ENCODE measurements around the gene KMT5C.
A peak's percentile ranks its signal among the peaks of the same experiment; 100 is the strongest.

KMT5C gene

DNA sequence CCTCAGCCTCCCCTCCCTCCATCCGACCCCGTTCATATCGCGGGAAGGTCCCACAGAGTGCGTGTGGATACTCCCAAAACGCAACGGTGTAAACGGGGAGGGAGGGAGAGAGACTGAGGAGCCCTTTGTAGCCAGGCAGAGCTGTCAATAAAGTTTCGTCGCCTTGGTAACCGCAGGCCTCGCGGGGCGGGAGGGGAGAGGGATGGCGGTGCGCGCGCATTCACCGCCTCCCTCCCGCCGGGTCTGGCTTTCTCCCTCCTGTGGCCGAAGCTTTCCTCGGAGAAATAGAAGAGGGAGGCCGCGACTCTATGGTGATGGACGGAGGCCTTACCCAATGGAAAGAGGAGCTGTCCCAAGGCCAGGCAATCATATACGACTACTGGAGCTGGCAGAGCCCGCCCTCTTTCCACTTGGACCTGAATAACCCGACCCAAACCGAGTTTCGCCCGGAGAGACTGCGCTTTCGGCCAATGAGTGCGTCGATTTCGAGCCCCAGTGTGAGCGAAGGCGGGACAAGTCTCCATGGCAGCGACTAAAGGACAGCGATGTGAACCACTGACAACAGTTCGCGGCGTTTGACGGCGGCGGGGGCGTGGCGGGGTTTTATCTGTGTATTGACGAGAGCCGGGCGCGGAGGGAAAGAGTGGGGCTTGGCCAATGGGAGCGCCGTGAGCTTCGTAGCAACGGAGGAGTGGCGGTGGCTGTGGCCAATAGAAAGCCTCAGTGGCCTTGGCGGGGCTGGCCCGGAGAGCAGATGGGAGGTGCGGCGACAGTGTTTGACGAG, at the start of gene KMT5C:
KMT5C (plus strand) TSS at position 772 of the 784 bp plus-strand sequence. CDS start 2,061 bp downstream, outside the sequence.
- TF ChIP-seq, protein P1, sequence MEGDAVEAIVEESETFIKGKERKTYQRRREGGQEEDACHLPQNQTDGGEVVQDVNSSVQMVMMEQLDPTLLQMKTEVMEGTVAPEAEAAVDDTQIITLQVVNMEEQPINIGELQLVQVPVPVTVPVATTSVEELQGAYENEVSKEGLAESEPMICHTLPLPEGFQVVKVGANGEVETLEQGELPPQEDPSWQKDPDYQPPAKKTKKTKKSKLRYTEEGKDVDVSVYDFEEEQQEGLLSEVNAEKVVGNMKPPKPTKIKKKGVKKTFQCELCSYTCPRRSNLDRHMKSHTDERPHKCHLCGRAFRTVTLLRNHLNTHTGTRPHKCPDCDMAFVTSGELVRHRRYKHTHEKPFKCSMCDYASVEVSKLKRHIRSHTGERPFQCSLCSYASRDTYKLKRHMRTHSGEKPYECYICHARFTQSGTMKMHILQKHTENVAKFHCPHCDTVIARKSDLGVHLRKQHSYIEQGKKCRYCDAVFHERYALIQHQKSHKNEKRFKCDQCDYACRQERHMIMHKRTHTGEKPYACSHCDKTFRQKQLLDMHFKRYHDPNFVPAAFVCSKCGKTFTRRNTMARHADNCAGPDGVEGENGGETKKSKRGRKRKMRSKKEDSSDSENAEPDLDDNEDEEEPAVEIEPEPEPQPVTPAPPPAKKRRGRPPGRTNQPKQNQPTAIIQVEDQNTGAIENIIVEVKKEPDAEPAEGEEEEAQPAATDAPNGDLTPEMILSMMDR (conservative IDR thresholded peaks at IDR 0.05; ENCODE audit: control insufficient read depth, insufficient read depth, low read depth, low read length): peak; percentile 31
- peak within 1 kb of the TSS; percentile 65 for H3K4me3 ChIP-seq (ENCODE audit: control insufficient read depth, low read depth, low read length)
- peak; percentile 100 for DNase-seq (ENCODE audit: low read depth)

DNA sequence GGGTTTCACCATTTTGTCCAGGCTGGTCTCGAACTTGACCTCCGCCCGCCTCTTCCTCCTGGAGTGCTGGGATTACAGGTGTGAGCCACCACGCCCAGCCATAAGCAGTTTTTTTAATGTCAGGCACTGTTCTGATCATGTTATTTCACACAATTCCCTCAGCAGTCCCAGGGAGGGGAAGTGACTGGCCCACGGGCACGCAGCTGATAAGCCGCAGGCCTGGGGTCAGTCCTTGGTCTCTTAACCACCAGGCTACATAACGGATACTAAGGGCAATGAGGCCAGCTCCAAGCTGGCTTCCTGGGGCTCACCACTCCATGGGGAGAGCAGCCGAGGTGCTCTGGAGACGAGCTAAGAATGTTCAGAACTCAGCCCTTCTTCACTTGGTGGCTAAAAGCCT, 42.4 kb upstream of the KMT5C start:
- DNase-seq (ENCODE audit: low read depth): no peak
- no peak overlapping the region for H3K4me3 ChIP-seq (ENCODE audit: control insufficient read depth, low read depth, low read length)
- TF ChIP-seq, protein P1 (conservative IDR thresholded peaks at IDR 0.05; ENCODE audit: control insufficient read depth, insufficient read depth, low read depth, low read length): no peak

DNA sequence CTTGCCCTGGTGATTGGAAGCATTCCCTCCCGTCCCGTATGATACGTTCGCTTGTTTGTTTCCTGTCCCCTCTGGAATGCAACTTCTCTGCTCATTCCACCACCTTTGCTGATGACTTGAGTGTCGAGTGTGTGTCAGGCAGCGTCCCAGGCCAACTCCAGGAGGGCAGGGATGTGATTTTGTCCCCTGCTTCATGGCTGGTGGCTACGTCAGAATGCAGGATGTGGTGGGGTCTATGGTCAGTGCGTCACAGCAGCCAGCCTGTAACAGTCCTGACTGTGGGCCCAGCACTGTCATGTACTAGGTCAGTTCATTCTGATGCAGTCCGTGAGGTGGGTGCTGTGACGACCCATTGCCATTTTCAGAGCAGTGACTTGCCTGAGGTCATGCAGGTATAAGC, 39.7 kb upstream of the KMT5C start:
- DNase-seq (ENCODE audit: low read depth): no peak
- no peak overlapping the region for H3K4me3 ChIP-seq (ENCODE audit: control insufficient read depth, low read depth, low read length)
- TF ChIP-seq, protein P1 (conservative IDR thresholded peaks at IDR 0.05; ENCODE audit: control insufficient read depth, insufficient read depth, low read depth, low read length): no peak

DNA sequence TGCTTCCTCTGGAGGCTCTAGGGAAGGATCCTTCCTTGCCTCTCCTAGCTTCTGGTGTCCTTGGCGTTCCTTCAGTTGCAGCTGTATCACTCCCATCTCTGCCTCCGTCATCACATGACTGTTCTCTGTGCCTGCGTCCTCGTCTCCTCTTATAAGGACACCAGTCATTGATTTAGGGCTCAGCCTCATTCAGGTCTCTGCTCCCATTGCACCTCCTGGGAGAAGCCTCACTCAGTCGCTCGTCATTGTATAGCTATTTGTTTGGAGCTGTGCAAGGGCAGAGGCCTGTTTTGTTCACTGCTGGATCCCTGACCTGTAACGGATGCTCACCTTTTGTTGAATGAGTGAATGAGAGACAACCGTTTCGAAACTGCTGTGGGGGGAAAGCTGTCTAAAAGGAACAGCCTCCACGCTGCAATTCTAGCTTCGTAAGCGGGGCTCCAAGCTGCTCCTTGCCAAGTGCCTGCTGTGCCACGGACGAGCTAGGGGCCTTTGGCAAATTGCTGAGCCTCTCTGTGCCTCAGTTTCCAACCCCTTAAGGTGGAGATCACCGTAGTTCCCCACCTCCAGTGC, 38.7 kb upstream of the KMT5C start:
- DNase-seq (ENCODE audit: low read depth): no peak
- TF ChIP-seq, protein P1 (conservative IDR thresholded peaks at IDR 0.05; ENCODE audit: control insufficient read depth, insufficient read depth, low read depth, low read length): no peak
- H3K4me3 ChIP-seq (ENCODE audit: control insufficient read depth, low read depth, low read length): no peak overlapping the region

DNA sequence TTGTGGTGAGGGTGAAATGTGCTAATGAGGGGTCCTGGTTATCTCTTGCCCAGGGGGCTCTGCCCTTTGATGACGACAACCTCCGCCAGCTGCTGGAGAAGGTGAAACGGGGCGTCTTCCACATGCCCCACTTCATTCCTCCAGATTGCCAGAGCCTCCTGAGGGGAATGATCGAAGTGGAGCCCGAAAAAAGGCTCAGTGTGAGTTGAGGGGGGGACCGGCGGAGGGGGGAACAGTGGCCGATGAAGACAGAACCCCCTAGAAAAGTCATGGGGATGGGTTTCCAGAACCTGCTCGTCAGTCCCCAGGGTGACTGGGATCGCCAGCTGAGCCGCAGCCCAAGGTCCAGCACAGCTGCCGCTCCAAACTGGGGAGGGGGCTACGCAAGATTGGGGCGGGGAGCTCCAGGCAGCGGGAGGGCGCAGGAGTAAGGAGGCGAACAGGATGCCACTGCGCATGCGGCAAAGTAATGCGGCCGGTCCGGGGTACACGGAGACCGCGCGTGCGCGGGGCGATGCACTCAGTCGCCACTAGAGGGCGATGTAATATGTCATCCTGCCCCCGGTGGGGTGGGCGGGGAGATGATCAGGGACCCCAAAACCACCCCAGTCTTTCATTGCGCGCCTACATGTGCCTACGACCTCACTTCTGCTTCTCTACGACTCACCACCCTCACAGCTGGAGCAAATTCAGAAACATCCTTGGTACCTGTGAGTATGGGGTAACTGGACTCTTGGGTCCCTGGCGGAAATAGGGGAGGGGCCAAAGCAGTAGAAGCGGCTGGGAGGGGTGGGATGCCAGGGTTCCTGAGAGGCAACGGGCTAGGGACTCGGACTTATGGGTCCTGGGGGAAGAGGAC, 38.0 kb upstream of the KMT5C start:
- peak overlapping the region; percentile 36 for H3K4me3 ChIP-seq (ENCODE audit: control insufficient read depth, low read depth, low read length)
- peak; percentile 68 for DNase-seq (ENCODE audit: low read depth)
- TF ChIP-seq, protein P1 (conservative IDR thresholded peaks at IDR 0.05; ENCODE audit: control insufficient read depth, insufficient read depth, low read depth, low read length): peak; percentile 65

DNA sequence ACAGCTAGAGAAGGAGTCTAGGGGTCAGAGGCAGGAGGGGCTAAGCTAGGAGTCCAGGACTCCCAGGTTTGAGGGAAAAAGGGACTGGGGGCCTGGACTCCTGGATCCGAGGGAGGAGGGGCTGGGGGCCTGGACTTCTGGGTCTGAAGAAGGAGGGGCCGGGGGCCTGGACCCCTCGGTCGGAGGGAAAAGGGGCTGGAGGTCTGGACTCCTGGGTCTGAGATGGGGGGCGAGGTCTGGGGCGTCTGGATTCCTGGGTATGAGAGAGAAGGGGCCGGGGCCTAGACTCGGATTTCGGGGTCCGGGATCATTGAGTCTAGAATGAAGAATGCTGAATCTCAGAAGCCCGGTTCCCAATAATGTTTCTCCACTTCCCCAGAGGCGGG, 37.4 kb upstream of the KMT5C start:
- no peak for DNase-seq (ENCODE audit: low read depth)
- peak overlapping the region; percentile 36 for H3K4me3 ChIP-seq (ENCODE audit: control insufficient read depth, low read depth, low read length)

More for the DNA sequence above, 37.4 kb upstream of the KMT5C start:
- TF ChIP-seq, protein P1 (conservative IDR thresholded peaks at IDR 0.05; ENCODE audit: control insufficient read depth, insufficient read depth, low read depth, low read length): no peak

Measured in fibroblast of mammary gland (primary cell).